ENCODE results near the gene P2RX5.

P2RX5 gene

DNA sequence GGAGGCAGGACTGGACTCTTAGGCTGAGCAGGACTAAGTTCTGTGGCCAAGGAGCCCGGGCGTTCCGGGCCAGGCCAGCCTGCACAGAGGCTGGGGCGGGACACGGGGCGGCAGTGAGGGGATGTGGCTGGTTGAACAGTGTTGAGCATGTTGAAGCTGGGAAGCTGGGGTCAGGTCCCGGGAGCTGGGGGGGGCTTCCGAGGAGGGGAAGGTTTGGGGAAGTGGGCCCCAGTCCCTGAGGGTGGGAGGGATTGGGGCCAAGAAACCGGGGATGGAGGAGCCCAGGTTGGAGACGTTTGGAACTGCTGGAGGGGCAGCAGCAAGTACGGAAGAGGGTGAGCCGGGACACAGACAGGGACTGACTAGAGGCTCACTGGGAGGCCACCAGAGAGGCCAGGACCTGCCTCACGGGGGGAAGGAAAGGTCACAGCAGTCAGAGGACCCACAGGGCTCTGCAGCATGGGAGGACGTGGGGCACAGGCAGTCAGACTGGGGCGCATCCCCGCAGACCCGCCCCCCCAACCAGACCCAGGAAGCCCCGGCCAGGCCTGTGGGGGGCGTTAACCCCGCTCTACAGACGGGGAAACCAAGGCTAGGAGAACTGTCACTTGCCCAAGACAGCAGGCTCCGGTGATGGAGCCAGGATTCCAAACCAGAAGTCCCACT, 37.0 kb downstream of the P2RX5 start:
- ChIA-PET POLR2A (interaction anchor here (1.1 kb wide), 1 partner anchor 10 kb away, joined by 3 read pairs; no protein-coding TSS in a partner anchor), CTCF (interaction anchor here (1.0 to 1.3 kb wide), 2 partner anchors 9 to 11 kb away, joined by 5 to 7 read pairs; no protein-coding TSS in a partner anchor)
- WGBS (ENCODE audit: insufficient coverage) = 94% methylated on average over 19 of the region's 22 CpGs
- Histone ChIP-seq H3K27me3 (replicated peaks in 2 of 5; ENCODE audit: control insufficient read depth in 4 of 5, insufficient read depth in 5 of 5, low read length in 4 of 5) (no peaks in the 10 kb centered on the region), H3K27ac (ENCODE audit: insufficient read depth in 1 of 2, low read depth in 1 of 2, low read length in 2 of 2, poor library complexity in 1 of 2, severe bottlenecking in 2 of 2) (no peak overlapping the region), H3K4me3 (ENCODE audit: control insufficient read depth in 1 of 7, extremely low read depth in 1 of 7, insufficient read depth in 4 of 7, low read depth in 2 of 7, low read length in 6 of 7) (no peak overlapping the region), H3K4me1 (ENCODE audit: control extremely low read depth in 1 of 4, control insufficient read depth in 4 of 4, insufficient read depth in 4 of 4, low read length in 3 of 4) (no peaks in the 10 kb centered on the region), H3K36me3 (ENCODE audit: control insufficient read depth in 4 of 4, insufficient read depth in 4 of 4, low read length in 3 of 4) (peaks cover 0 to 24% (median 14%) of the 10 kb centered on the region in 4 experiments), H3K9me3 (ENCODE audit: control extremely low read depth in 1 of 5, control insufficient read depth in 4 of 5, insufficient read depth in 2 of 5, low read depth in 1 of 5, low read length in 4 of 5) (no peaks in the 10 kb centered on the region)
- no peak for DNase-seq

DNA sequence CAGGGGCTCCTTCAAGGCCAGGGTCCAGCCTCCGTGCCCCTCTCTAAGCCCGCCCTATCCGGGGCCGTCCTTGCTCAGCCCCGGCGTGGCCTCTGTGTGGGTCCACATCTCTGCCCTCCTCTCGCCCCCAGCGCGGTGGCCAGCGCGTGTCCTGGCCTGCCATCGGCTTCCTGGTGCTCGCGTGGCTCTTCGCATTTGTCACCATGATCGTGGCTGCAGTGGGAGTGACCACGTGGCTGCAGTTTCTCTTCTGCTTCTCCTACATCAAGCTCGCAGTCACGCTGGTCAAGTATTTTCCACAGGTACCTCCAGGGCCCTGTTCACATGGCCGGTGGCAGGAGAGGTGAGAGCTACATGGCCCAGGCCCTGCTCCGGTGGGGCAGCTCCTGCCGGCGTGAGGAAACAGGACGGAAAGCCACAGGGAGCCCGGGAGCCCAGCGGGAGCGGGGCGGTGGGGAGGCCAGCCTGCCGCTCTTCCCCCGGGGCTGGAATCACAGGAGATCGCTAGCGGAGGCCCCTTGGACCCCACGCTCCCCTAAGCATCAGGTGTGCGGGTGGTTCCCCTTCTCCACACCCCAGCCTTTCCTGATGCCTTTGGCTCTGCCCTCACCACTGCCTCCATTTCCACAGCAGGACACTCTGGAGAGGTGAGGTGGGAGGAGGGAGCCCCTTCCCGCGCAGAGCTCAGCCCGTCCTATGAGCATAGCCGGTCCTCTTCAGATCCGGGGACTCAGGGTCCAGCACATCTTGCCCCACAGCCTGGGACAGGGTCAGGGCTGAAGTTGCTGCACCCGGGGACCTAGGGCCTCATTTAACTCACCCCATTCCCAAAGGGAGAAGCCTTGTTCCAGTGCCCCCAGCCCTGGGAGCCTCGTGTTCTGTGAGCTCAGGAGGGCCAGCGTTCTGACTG, 37.8 kb downstream of the P2RX5 start:
- Histone ChIP-seq H3K27me3 (replicated peaks in 2 of 5; ENCODE audit: control insufficient read depth in 4 of 5, insufficient read depth in 5 of 5, low read length in 4 of 5) (no peaks in the 10 kb centered on the region), H3K36me3 (ENCODE audit: control insufficient read depth in 4 of 4, insufficient read depth in 4 of 4, low read length in 3 of 4) (peaks cover 0 to 24% (median 9%) of the 10 kb centered on the region in 4 experiments), H3K4me1 (ENCODE audit: control extremely low read depth in 1 of 4, control insufficient read depth in 4 of 4, insufficient read depth in 4 of 4, low read length in 3 of 4) (no peaks in the 10 kb centered on the region), H3K9me3 (ENCODE audit: control extremely low read depth in 1 of 5, control insufficient read depth in 4 of 5, insufficient read depth in 2 of 5, low read depth in 1 of 5, low read length in 4 of 5) (no peaks in the 10 kb centered on the region), H3K4me3 (ENCODE audit: control insufficient read depth in 1 of 7, extremely low read depth in 1 of 7, insufficient read depth in 4 of 7, low read depth in 2 of 7, low read length in 6 of 7) (no peak overlapping the region), H3K27ac (ENCODE audit: insufficient read depth in 1 of 2, low read depth in 1 of 2, low read length in 2 of 2, poor library complexity in 1 of 2, severe bottlenecking in 2 of 2) (no peak overlapping the region)
- CTCF ChIA-PET = interaction anchor here (0.7 to 1.3 kb wide), 3 partner anchors 8 to 10 kb away, joined by 3 to 7 read pairs (median 5); no protein-coding TSS in a partner anchor
- 95% methylated on average over 36 of the region's 42 CpGs for WGBS (ENCODE audit: insufficient coverage)
- no peak for DNase-seq
- POLR2A ChIA-PET = interaction anchor here (1.1 kb wide), 1 partner anchor 11 kb away, joined by 3 read pairs; no protein-coding TSS in a partner anchor

DNA sequence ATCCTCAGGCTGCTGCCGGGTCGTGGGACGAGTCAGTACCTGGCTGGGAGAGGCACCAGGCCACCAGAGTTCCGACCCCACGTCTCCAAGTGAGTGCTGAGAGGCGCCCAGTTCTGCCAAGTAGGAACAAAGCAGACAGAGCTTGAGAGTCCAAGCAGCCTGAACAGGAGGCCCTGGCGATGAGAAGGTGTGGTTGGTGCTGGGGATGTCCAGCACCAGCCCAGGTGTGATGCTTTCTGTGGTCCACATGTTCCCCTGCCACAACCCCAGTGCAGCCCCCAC, 38.4 kb downstream of the P2RX5 start:
- 95% methylated on average over 7 of the region's 7 CpGs for WGBS (ENCODE audit: insufficient coverage)
- POLR2A ChIA-PET = no interaction called here
- no peak overlapping the region for H3K4me3 ChIP-seq (ENCODE audit: control insufficient read depth in 1 of 7, extremely low read depth in 1 of 7, insufficient read depth in 4 of 7, low read depth in 2 of 7, low read length in 6 of 7)

DNA sequence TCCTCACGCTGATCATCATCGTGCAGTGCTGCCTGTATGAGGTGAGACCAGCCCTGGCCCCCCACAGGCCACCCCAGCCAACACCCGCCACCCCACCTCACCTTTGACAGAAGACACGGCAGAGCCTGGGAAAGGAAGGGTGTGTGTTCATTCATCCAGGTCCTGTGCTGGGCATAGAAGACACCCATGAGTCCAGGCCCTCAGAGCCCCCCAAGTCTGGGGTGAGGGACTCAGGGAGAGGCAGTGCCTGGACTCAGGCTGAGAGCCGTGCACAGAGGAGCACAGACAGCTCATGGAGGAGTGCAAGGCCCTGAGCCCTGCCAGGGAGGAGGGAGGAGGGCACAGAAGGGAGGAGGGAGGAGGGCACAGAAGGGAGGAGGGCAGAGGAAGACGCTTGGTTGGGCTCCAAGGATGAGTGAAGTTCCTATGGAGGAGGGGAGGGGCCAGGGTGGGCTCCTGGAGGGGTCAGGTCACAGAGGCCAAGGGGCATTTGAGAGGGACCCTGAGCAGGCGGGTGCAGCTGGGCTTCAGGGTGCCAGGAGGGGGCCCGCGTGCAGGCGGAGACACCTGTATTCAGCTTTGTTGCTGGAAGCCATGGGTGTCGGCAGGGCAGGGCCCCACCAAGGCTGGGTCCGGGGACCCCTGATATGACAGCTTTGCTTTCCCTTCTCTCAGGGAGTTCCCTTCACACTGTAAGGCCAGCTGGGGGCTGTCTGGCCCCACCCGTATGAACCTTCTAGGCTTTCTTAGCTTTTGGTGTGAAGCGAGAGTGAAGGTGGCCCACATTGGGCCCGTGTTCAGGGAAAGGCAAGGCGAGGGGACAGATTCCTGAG, 39.0 kb downstream of the P2RX5 start:
- no peak overlapping the region for H3K4me3 ChIP-seq (ENCODE audit: control insufficient read depth in 1 of 7, extremely low read depth in 1 of 7, insufficient read depth in 4 of 7, low read depth in 2 of 7, low read length in 6 of 7)
- no peaks in the 10 kb centered on the region for H3K4me1 ChIP-seq (ENCODE audit: control extremely low read depth in 1 of 4, control insufficient read depth in 4 of 4, insufficient read depth in 4 of 4, low read length in 3 of 4)
- no peak overlapping the region for H3K27ac ChIP-seq (ENCODE audit: insufficient read depth in 1 of 2, low read depth in 1 of 2, low read length in 2 of 2, poor library complexity in 1 of 2, severe bottlenecking in 2 of 2)
- DNase-seq = no peak
- POLR2A ChIA-PET = no interaction called here
- WGBS (ENCODE audit: insufficient coverage) = 95% methylated on average over 9 of the region's 16 CpGs
- no peaks in the 10 kb centered on the region for H3K9me3 ChIP-seq (ENCODE audit: control extremely low read depth in 1 of 5, control insufficient read depth in 4 of 5, insufficient read depth in 2 of 5, low read depth in 1 of 5, low read length in 4 of 5)
- H3K36me3 ChIP-seq (ENCODE audit: control insufficient read depth in 4 of 4, insufficient read depth in 4 of 4, low read length in 3 of 4) = peaks cover 0 to 24% (median 7%) of the 10 kb centered on the region in 4 experiments
- no peaks in the 10 kb centered on the region for H3K27me3 ChIP-seq (replicated peaks in 2 of 5; ENCODE audit: control insufficient read depth in 4 of 5, insufficient read depth in 5 of 5, low read length in 4 of 5)
- CTCF ChIA-PET = no interaction called here

More for the DNA sequence above, 38.4 kb downstream of the P2RX5 start:
- CTCF ChIA-PET = interaction anchor here (1.3 kb wide), 1 partner anchor 8 kb away, joined by 5 read pairs; no protein-coding TSS in a partner anchor
- Histone ChIP-seq H3K9me3 (ENCODE audit: control extremely low read depth in 1 of 5, control insufficient read depth in 4 of 5, insufficient read depth in 2 of 5, low read depth in 1 of 5, low read length in 4 of 5) (no peaks in the 10 kb centered on the region), H3K4me1 (ENCODE audit: control extremely low read depth in 1 of 4, control insufficient read depth in 4 of 4, insufficient read depth in 4 of 4, low read length in 3 of 4) (no peaks in the 10 kb centered on the region), H3K36me3 (ENCODE audit: control insufficient read depth in 4 of 4, insufficient read depth in 4 of 4, low read length in 3 of 4) (peaks cover 0 to 24% (median 7%) of the 10 kb centered on the region in 4 experiments), H3K27ac (ENCODE audit: insufficient read depth in 1 of 2, low read depth in 1 of 2, low read length in 2 of 2, poor library complexity in 1 of 2, severe bottlenecking in 2 of 2) (no peak overlapping the region), H3K27me3 (replicated peaks in 2 of 5; ENCODE audit: control insufficient read depth in 4 of 5, insufficient read depth in 5 of 5, low read length in 4 of 5) (no peaks in the 10 kb centered on the region)
- no peak for DNase-seq

DNA sequence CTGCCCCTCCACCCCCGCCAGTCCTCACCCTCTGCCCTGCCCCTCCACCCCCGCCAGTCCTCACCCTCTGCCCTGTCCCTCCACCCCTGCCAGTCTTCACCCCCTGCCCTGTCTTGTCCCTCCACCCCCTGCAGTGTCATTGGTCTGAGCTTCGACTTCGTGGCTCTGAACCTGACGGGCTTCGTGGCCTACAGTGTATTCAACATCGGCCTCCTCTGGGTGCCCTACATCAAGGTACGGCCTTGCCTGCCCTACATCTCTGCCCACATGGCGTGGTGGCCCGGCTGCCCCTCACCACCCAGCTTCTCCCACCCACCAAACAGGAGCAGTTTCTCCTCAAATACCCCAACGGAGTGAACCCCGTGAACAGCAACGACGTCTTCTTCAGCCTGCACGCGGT, 39.6 kb downstream of the P2RX5 start:
- no peak overlapping the region for H3K27ac ChIP-seq (ENCODE audit: insufficient read depth in 1 of 2, low read depth in 1 of 2, low read length in 2 of 2, poor library complexity in 1 of 2, severe bottlenecking in 2 of 2)
- H3K4me3 ChIP-seq (ENCODE audit: control insufficient read depth in 1 of 7, extremely low read depth in 1 of 7, insufficient read depth in 4 of 7, low read depth in 2 of 7, low read length in 6 of 7) = no peak overlapping the region
- H3K36me3 ChIP-seq (ENCODE audit: control insufficient read depth in 4 of 4, insufficient read depth in 4 of 4, low read length in 3 of 4) = peaks cover 0 to 22% (median 7%) of the 10 kb centered on the region in 4 experiments
- no peak for DNase-seq
- ChIA-PET POLR2A (no interaction called here), CTCF (no interaction called here)
- no peaks in the 10 kb centered on the region for H3K9me3 ChIP-seq (ENCODE audit: control extremely low read depth in 1 of 5, control insufficient read depth in 4 of 5, insufficient read depth in 2 of 5, low read depth in 1 of 5, low read length in 4 of 5)
- no peaks in the 10 kb centered on the region for H3K27me3 ChIP-seq (replicated peaks in 2 of 5; ENCODE audit: control insufficient read depth in 4 of 5, insufficient read depth in 5 of 5, low read length in 4 of 5)
- H3K4me1 ChIP-seq (ENCODE audit: control extremely low read depth in 1 of 4, control insufficient read depth in 4 of 4, insufficient read depth in 4 of 4, low read length in 3 of 4) = no peaks in the 10 kb centered on the region
- 96% methylated on average over 10 of the region's 16 CpGs for WGBS (ENCODE audit: insufficient coverage)

DNA sequence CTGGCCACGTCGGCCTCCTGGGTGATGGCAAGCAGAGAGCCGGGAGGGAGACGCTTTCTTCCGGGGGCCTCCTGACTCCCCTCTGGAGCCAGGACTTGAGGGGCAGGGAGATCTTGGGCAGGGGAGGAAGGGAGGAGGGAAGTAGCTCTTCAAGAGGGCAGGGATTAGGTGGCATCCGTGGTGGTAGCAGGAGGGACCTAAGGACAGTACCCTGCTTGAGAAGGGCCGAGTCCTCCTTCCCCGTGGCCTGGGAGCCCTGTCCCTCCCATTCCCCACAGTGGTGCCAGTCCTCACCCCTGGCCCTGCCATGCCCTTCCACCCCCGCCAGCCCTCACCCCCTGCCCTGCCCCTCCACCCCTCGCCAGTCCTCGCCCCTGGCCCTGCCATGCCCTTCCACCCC, 40.2 kb downstream of the P2RX5 start:
- H3K27me3 ChIP-seq (replicated peaks in 2 of 5; ENCODE audit: control insufficient read depth in 4 of 5, insufficient read depth in 5 of 5, low read length in 4 of 5) = no peaks in the 10 kb centered on the region
- no peak overlapping the region for H3K27ac ChIP-seq (ENCODE audit: insufficient read depth in 1 of 2, low read depth in 1 of 2, low read length in 2 of 2, poor library complexity in 1 of 2, severe bottlenecking in 2 of 2)
- ChIA-PET CTCF (no interaction called here), POLR2A (no interaction called here)
- no peak overlapping the region for H3K4me3 ChIP-seq (ENCODE audit: control insufficient read depth in 1 of 7, extremely low read depth in 1 of 7, insufficient read depth in 4 of 7, low read depth in 2 of 7, low read length in 6 of 7)
- H3K4me1 ChIP-seq (ENCODE audit: control extremely low read depth in 1 of 4, control insufficient read depth in 4 of 4, insufficient read depth in 4 of 4, low read length in 3 of 4) = no peaks in the 10 kb centered on the region
- H3K36me3 ChIP-seq (ENCODE audit: control insufficient read depth in 4 of 4, insufficient read depth in 4 of 4, low read length in 3 of 4) = peaks cover 0 to 19% (median 6%) of the 10 kb centered on the region in 4 experiments
- no peaks in the 10 kb centered on the region for H3K9me3 ChIP-seq (ENCODE audit: control extremely low read depth in 1 of 5, control insufficient read depth in 4 of 5, insufficient read depth in 2 of 5, low read depth in 1 of 5, low read length in 4 of 5)
- DNase-seq = no peak
- WGBS (ENCODE audit: insufficient coverage) = no CpG with 5 or more reads among the region's 11 CpGs

Measured in common myeloid progenitor, CD34-positive (primary cell).